ENCODE data around the gene MAP3K9. TPM values are rescaled to one million over a fixed set of nuclear protein-coding genes. Genes with fewer than 3 reads are reported as not detected.

Gene MAP3K9
- total and polyA plus RNA-seq, 2 donors from 2014 or later = 1.0 to 8.3 TPM

GRCh38 chr14:70709726-70710382, 99.5 kb downstream of the MAP3K9 start:
- Histone ChIP-seq H3K27ac (ENCODE audit: low read depth in 2 of 2, low read length in 2 of 2) (no peak overlapping the region), H3K9ac (ENCODE audit: low read length in 3 of 3) (no peak overlapping the region), H3K27me3 (ENCODE audit: control insufficient read depth, insufficient read depth, low read length) (no peaks in the 10 kb centered on the region), H3K4me1 (ENCODE audit: control insufficient read depth in 2 of 3, insufficient read depth in 2 of 3, low read depth in 1 of 3, low read length in 3 of 3) (no peaks in the 10 kb centered on the region), H3K9me3 (ENCODE audit: control insufficient read depth in 2 of 3, insufficient read depth in 1 of 3, low read length in 3 of 3) (no peaks in the 10 kb centered on the region), H3K36me3 (ENCODE audit: control insufficient read depth in 2 of 3, insufficient read depth in 3 of 3, low read length in 3 of 3) (no peaks in the 10 kb centered on the region), H3K4me3 (ENCODE audit: low read length in 3 of 3) (no peak overlapping the region)
- no peak for TF ChIP-seq CTCF (IDR thresholded peaks at IDR 0.05; ENCODE audit: borderline replicate concordance, extremely low read depth, insufficient read depth)
- FAIRE-seq (no peak), DNase-seq (no peak)
- intact Hi-C loops (cut with DNase I) = loop anchor here (10.0 kb wide), 1 partner anchor 95 kb away; no protein-coding TSS in a partner anchor

GRCh38 chr14:70708717-70709570, 100.4 kb downstream of the MAP3K9 start:
- Histone ChIP-seq H3K4me3 (ENCODE audit: low read length in 3 of 3) (no peak overlapping the region), H3K27me3 (ENCODE audit: control insufficient read depth, insufficient read depth, low read length) (no peaks in the 10 kb centered on the region), H3K36me3 (ENCODE audit: control insufficient read depth in 2 of 3, insufficient read depth in 3 of 3, low read length in 3 of 3) (no peaks in the 10 kb centered on the region), H3K4me1 (ENCODE audit: control insufficient read depth in 2 of 3, insufficient read depth in 2 of 3, low read depth in 1 of 3, low read length in 3 of 3) (no peaks in the 10 kb centered on the region), H3K9ac (ENCODE audit: low read length in 3 of 3) (no peak overlapping the region), H3K27ac (ENCODE audit: low read depth in 2 of 2, low read length in 2 of 2) (no peak overlapping the region), H3K9me3 (ENCODE audit: control insufficient read depth in 2 of 3, insufficient read depth in 1 of 3, low read length in 3 of 3) (no peaks in the 10 kb centered on the region)
- FAIRE-seq = no peak
- TF ChIP-seq CTCF (IDR thresholded peaks at IDR 0.05; ENCODE audit: borderline replicate concordance, extremely low read depth, insufficient read depth) = no peak
- intact Hi-C loops (cut with DNase I) = loop anchor here (10.0 kb wide), 1 partner anchor 94 kb away; no protein-coding TSS in a partner anchor
- no peak for DNase-seq

- no peak for TF ChIP-seq CTCF (IDR thresholded peaks at IDR 0.05; ENCODE audit: borderline replicate concordance, extremely low read depth, insufficient read depth)
- H3K4me1 ChIP-seq (ENCODE audit: control insufficient read depth in 2 of 3, insufficient read depth in 2 of 3, low read depth in 1 of 3, low read length in 3 of 3) = no peaks in the 10 kb centered on the region
- no peaks in the 10 kb centered on the region for H3K27me3 ChIP-seq (ENCODE audit: control insufficient read depth, insufficient read depth, low read length)
- DNase-seq = peak in 2 of 5 donors; percentile 12 to 70
- no peaks in the 10 kb centered on the region for H3K36me3 ChIP-seq (ENCODE audit: control insufficient read depth in 2 of 3, insufficient read depth in 3 of 3, low read length in 3 of 3)
- no peak overlapping the region for H3K9ac ChIP-seq (ENCODE audit: low read length in 3 of 3)
- no peak for FAIRE-seq
- H3K27ac ChIP-seq (ENCODE audit: low read depth in 2 of 2, low read length in 2 of 2) = no peak overlapping the region
- no peaks in the 10 kb centered on the region for H3K9me3 ChIP-seq (ENCODE audit: control insufficient read depth in 2 of 3, insufficient read depth in 1 of 3, low read length in 3 of 3)
- H3K4me3 ChIP-seq (ENCODE audit: low read length in 3 of 3) = no peak overlapping the region
- intact Hi-C loops (cut with DNase I) = loop anchor here (10.0 kb wide), 1 partner anchor 93 kb away; no protein-coding TSS in a partner anchor
These were observed 101.9 kb downstream of the MAP3K9 start for GRCh38 chr14:70707138-70708038.

Measured in kidney (tissue), 14 donors.